Measurements from ENCODE around the gene MT1F.
"Not testable (repeated sequence)": the region's sequence is repeated elsewhere in the genome, so short reads cannot be mapped to it uniquely, and the experiment has no call there.

Gene MT1F

DNA sequence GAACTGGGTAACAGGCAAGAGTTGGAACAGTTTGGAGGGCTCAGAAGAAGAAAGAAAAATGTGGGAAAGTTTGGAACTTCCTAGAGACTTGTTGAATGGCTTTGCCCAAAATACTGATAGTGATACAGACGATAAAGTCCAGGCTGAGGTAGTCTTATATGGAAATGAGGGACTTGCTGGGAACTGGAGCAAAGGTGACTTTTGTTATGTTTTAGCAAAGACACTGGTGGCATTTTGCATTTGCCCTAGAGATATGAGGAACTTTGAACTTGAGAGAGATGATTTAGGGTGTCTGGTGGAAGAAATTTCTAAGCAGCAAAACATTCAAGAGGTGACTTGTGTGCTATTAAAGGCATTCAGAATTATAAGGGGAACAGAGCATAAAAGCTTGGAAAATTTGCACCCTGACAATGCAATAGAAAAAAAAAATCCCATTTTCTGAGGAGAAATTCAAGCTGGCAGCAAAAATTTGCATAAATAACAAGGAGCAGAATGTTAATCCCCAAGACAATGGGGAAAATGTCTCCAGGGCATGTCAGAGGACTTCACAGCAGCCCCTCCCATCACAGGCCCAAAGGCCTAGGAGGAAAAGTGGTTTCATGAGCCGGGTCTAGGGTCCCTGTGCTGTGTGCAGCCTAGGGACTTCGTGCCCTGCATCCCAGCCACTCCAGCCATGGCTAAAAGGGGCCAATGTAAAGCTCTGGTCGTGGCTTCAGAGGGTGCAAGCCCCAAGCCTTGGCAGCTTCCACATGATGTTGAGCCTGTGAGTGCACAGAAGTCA is 35.9 kb upstream of the MT1F start:
- DNase-seq (ENCODE audit: low spot score); H2BK12ac ChIP-seq (ENCODE audit: low read length); H3K27ac ChIP-seq (replicated peaks; ENCODE audit: low read length); H2BK5ac ChIP-seq (ENCODE audit: low read length); H3K36me3 ChIP-seq (replicated peaks in 1 of 2; ENCODE audit: control insufficient read depth in 2 of 2, insufficient read depth in 2 of 2, low read length in 2 of 2); H3K9me3 ChIP-seq (replicated peaks in 1 of 2; ENCODE audit: control insufficient read depth in 2 of 2, insufficient read depth in 1 of 2, low read depth in 1 of 2, low read length in 2 of 2); H3K18ac ChIP-seq (ENCODE audit: low read length); H4K8ac ChIP-seq (ENCODE audit: low read depth, low read length); H2BK120ac ChIP-seq (ENCODE audit: low read depth, low read length); H3K23ac ChIP-seq (ENCODE audit: low read depth, low read length, poor library complexity); H3K9ac ChIP-seq (ENCODE audit: low read depth, low read length, poor library complexity); H4K91ac ChIP-seq (ENCODE audit: low read depth, low read length, poor library complexity); H3K4me2 ChIP-seq (ENCODE audit: insufficient read depth, low read length, poor library complexity, severe bottlenecking); H3K14ac ChIP-seq (ENCODE audit: low read length); H2AK5ac ChIP-seq (ENCODE audit: low read depth, low read length); H3K4ac ChIP-seq (ENCODE audit: low read length); H3K79me1 ChIP-seq (ENCODE audit: low read depth, low read length); H2BK15ac ChIP-seq (ENCODE audit: low read length); H3K4me3 ChIP-seq (ENCODE audit: low read length in 2 of 2); H2AFZ ChIP-seq (ENCODE audit: low read length): not testable (repeated sequence)
- WGBS, 2 donors (ENCODE audit: extremely low coverage in 2 of 2, insufficient read length in 2 of 2, insufficient replicate concordance in 1 of 2), result no CpG with 5 or more reads among the region's 4 CpGs
- peaks cover 34 to 93% (median 68%) of the 10 kb centered on the region in 3 experiments for H3K27me3 ChIP-seq (ENCODE audit: control insufficient read depth in 3 of 3, insufficient read depth in 3 of 3, low read depth in 1 of 3, low read length in 3 of 3)
- H3K4me1 ChIP-seq (ENCODE audit: control insufficient read depth in 2 of 2, insufficient read depth in 1 of 2, low read depth in 1 of 2, low read length in 2 of 2), result peaks cover 4 to 11% of the 10 kb centered on the region in 2 donors

GRCh38 chr16:56623184-56623583 is 34.6 kb upstream of the MT1F start:
- H2AK5ac ChIP-seq (ENCODE audit: low read depth, low read length); H2BK120ac ChIP-seq (ENCODE audit: low read depth, low read length); H3K27ac ChIP-seq (replicated peaks; ENCODE audit: low read length); DNase-seq (ENCODE audit: low spot score); H3K9me3 ChIP-seq (replicated peaks in 1 of 2; ENCODE audit: control insufficient read depth in 2 of 2, insufficient read depth in 1 of 2, low read depth in 1 of 2, low read length in 2 of 2); H3K9ac ChIP-seq (ENCODE audit: low read depth, low read length, poor library complexity); H3K4ac ChIP-seq (ENCODE audit: low read length); H2BK15ac ChIP-seq (ENCODE audit: low read length); H3K18ac ChIP-seq (ENCODE audit: low read length); H2BK5ac ChIP-seq (ENCODE audit: low read length); H3K36me3 ChIP-seq (replicated peaks in 1 of 2; ENCODE audit: control insufficient read depth in 2 of 2, insufficient read depth in 2 of 2, low read length in 2 of 2); H4K8ac ChIP-seq (ENCODE audit: low read depth, low read length); H4K91ac ChIP-seq (ENCODE audit: low read depth, low read length, poor library complexity); H2BK12ac ChIP-seq (ENCODE audit: low read length); H2AFZ ChIP-seq (ENCODE audit: low read length); H3K23ac ChIP-seq (ENCODE audit: low read depth, low read length, poor library complexity); H3K4me2 ChIP-seq (ENCODE audit: insufficient read depth, low read length, poor library complexity, severe bottlenecking); H3K4me1 ChIP-seq (ENCODE audit: control insufficient read depth in 2 of 2, insufficient read depth in 1 of 2, low read depth in 1 of 2, low read length in 2 of 2); H3K4me3 ChIP-seq (ENCODE audit: low read length in 2 of 2); H3K14ac ChIP-seq (ENCODE audit: low read length); H3K79me1 ChIP-seq (ENCODE audit: low read depth, low read length): not testable (repeated sequence)
- no CpG with 5 or more reads among the region's 5 CpGs for WGBS, 2 donors (ENCODE audit: extremely low coverage in 2 of 2, insufficient read length in 2 of 2, insufficient replicate concordance in 1 of 2)
- peaks cover 24 to 88% (median 63%) of the 10 kb centered on the region in 3 experiments for H3K27me3 ChIP-seq (ENCODE audit: control insufficient read depth in 3 of 3, insufficient read depth in 3 of 3, low read depth in 1 of 3, low read length in 3 of 3)

DNA sequence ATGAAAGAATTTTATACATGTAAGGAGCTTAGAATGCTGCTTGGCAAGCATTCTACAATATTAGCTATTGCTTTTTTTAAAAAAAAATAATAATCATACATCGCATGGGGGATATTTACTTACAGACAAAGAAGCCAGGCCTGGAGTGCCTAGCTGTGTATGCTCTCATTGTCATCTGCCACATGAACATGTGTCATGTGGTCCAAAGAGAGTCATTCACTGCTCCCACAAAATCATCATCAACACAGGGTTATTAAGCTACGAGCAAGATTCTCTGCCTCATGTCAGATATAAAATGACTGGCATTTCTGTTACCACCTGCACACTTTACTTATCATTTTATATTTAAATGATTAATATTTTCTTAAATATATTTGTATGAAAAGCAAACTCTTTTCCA is 34.1 kb upstream of the MT1F start:
- Histone ChIP-seq H3K9me3 (replicated peaks in 1 of 2; ENCODE audit: control insufficient read depth in 2 of 2, insufficient read depth in 1 of 2, low read depth in 1 of 2, low read length in 2 of 2) (no peaks in the 10 kb centered on the region), H2BK12ac (ENCODE audit: low read length) (no peak overlapping the region), H2AK5ac (ENCODE audit: low read depth, low read length) (no peak overlapping the region), H3K27me3 (ENCODE audit: control insufficient read depth in 3 of 3, insufficient read depth in 3 of 3, low read depth in 1 of 3, low read length in 3 of 3) (peaks cover 22 to 88% (median 63%) of the 10 kb centered on the region in 3 experiments), H3K27ac (replicated peaks; ENCODE audit: low read length) (no peak overlapping the region), H3K4me3 (ENCODE audit: low read length in 2 of 2) (no peak overlapping the region), H4K8ac (ENCODE audit: low read depth, low read length) (no peak overlapping the region), H4K91ac (ENCODE audit: low read depth, low read length, poor library complexity) (no peak overlapping the region), H3K23ac (ENCODE audit: low read depth, low read length, poor library complexity) (no peak overlapping the region), H3K79me1 (ENCODE audit: low read depth, low read length) (no peaks in the 10 kb centered on the region), H3K4ac (ENCODE audit: low read length) (no peak overlapping the region), H3K14ac (ENCODE audit: low read length) (no peak overlapping the region), H3K18ac (ENCODE audit: low read length) (no peak overlapping the region), H2BK5ac (ENCODE audit: low read length) (no peak overlapping the region), H2AFZ (ENCODE audit: low read length) (no peak overlapping the region), H3K36me3 (replicated peaks in 1 of 2; ENCODE audit: control insufficient read depth in 2 of 2, insufficient read depth in 2 of 2, low read length in 2 of 2) (no peaks in the 10 kb centered on the region), H3K4me1 (ENCODE audit: control insufficient read depth in 2 of 2, insufficient read depth in 1 of 2, low read depth in 1 of 2, low read length in 2 of 2) (peaks cover 4 to 6% of the 10 kb centered on the region in 2 donors), H2BK120ac (ENCODE audit: low read depth, low read length) (no peak overlapping the region), H3K4me2 (ENCODE audit: insufficient read depth, low read length, poor library complexity, severe bottlenecking) (no peak overlapping the region), H3K9ac (ENCODE audit: low read depth, low read length, poor library complexity) (no peak overlapping the region), H2BK15ac (ENCODE audit: low read length) (no peak overlapping the region)
- no CpG with 5 or more reads among the region's 2 CpGs for WGBS, 2 donors (ENCODE audit: extremely low coverage in 2 of 2, insufficient read length in 2 of 2, insufficient replicate concordance in 1 of 2)
- no peak for DNase-seq (ENCODE audit: low spot score)

GRCh38 chr16:56625140-56625942 is 32.4 kb upstream of the MT1F start, which contains the start of gene MT1E:
MT1E (plus strand) TSS chr16:56625781; CDS start chr16:56625852, 71 bp downstream.
- Histone ChIP-seq H3K4me1 (ENCODE audit: control insufficient read depth in 2 of 2, insufficient read depth in 1 of 2, low read depth in 1 of 2, low read length in 2 of 2) (peaks cover 4 to 6% of the 10 kb centered on the region in 2 donors), H3K36me3 (replicated peaks in 1 of 2; ENCODE audit: control insufficient read depth in 2 of 2, insufficient read depth in 2 of 2, low read length in 2 of 2) (no peaks in the 10 kb centered on the region), H3K18ac (ENCODE audit: low read length) (peak within 1 kb of the TSS; percentile 84), H2AK5ac (ENCODE audit: low read depth, low read length) (no peak within 1 kb of the TSS), H3K79me1 (ENCODE audit: low read depth, low read length) (no peaks in the 10 kb centered on the region), H2BK12ac (ENCODE audit: low read length) (no peak within 1 kb of the TSS), H2BK120ac (ENCODE audit: low read depth, low read length) (no peak within 1 kb of the TSS), H3K4ac (ENCODE audit: low read length) (no peak within 1 kb of the TSS), H3K14ac (ENCODE audit: low read length) (peak within 1 kb of the TSS; percentile 63), H4K8ac (ENCODE audit: low read depth, low read length) (peak within 1 kb of the TSS; percentile 68), H3K23ac (ENCODE audit: low read depth, low read length, poor library complexity) (peak within 1 kb of the TSS; percentile 60), H3K9ac (ENCODE audit: low read depth, low read length, poor library complexity) (peak within 1 kb of the TSS; percentile 37), H3K27ac (replicated peaks; ENCODE audit: low read length) (no peak within 1 kb of the TSS), H4K91ac (ENCODE audit: low read depth, low read length, poor library complexity) (no peak within 1 kb of the TSS), H2AFZ (ENCODE audit: low read length) (peak within 1 kb of the TSS; percentile 86), H3K9me3 (replicated peaks in 1 of 2; ENCODE audit: control insufficient read depth in 2 of 2, insufficient read depth in 1 of 2, low read depth in 1 of 2, low read length in 2 of 2) (no peaks in the 10 kb centered on the region), H2BK15ac (ENCODE audit: low read length) (no peak within 1 kb of the TSS), H3K4me3 (ENCODE audit: low read length in 2 of 2) (peak within 1 kb of the TSS; percentile 20 to 58), H2BK5ac (ENCODE audit: low read length) (no peak within 1 kb of the TSS), H3K27me3 (ENCODE audit: control insufficient read depth in 3 of 3, insufficient read depth in 3 of 3, low read depth in 1 of 3, low read length in 3 of 3) (peaks cover 25 to 89% (median 68%) of the 10 kb centered on the region in 3 experiments), H3K4me2 (ENCODE audit: insufficient read depth, low read length, poor library complexity, severe bottlenecking) (peak within 1 kb of the TSS; percentile 48)
- WGBS, 2 donors (ENCODE audit: extremely low coverage in 2 of 2, insufficient read length in 2 of 2, insufficient replicate concordance in 1 of 2), result no CpG with 5 or more reads among the region's 62 CpGs
- DNase-seq (ENCODE audit: low spot score), result no peak

Measured in neuronal stem cell (in vitro differentiated cells).